Activated CD4-positive, alpha-beta T cell treated with anti-CD3 and anti-CD28 coated beads, Interleukin-2, amount 10 ng/mL, durations not matched to agents 7 days and 5 days (primary cell): Measurements from ENCODE around the gene GLB1L. TPM values are rescaled to one million over a fixed set of nuclear protein-coding genes. Genes with fewer than 3 reads are reported as not detected.

ENCODE experiments used
- CTCF ChIA-PET: fragments of 350-600 bp; sonication (Branson Sonifier 250); formaldehyde crosslinking; loops from one replicate; lab custom pipeline; 2021; ENCODE audit warnings: antibody characterized with exemption; lab: Charles Lee
- POLR2A ChIA-PET: fragments of 350-600 bp; sonication (Branson Sonifier 250); formaldehyde crosslinking; loops from one replicate; lab custom pipeline; 2021; ENCODE audit warnings: antibody characterized with exemption; lab: Charles Lee
- DNase-seq: peaks from one replicate; pipeline ENCODE4 v3.0.0-alpha.2; 2020
- H3K27ac Mint-ChIP-seq: one replicate; pipeline ENCODE4 v1.8.0; 2021; ENCODE audit warnings: mild to moderate bottlenecking, moderate library complexity, mixed read lengths
- H3K27me3 Mint-ChIP-seq: one replicate; pipeline ENCODE4 v1.8.0; 2021; ENCODE audit warnings: mixed read lengths
- H3K36me3 Mint-ChIP-seq: one replicate; pipeline ENCODE4 v1.8.0; 2021; ENCODE audit warnings: low read depth, mixed read lengths
- H3K4me1 Mint-ChIP-seq: one replicate; pipeline ENCODE4 v1.8.0; 2021; ENCODE audit warnings: mixed read lengths
- H3K4me3 Mint-ChIP-seq: one replicate; pipeline ENCODE4 v1.8.0; 2021; ENCODE audit warnings: mild to moderate bottlenecking, moderate library complexity, mixed read lengths
- H3K9me3 Mint-ChIP-seq: one replicate; pipeline ENCODE4 v1.8.0; 2021; ENCODE audit warnings: mixed read lengths
- total RNA-seq, 2 experiments: library from RNA; stranded (reverse); gene quantifications; one replicate each; pipeline ENCODE4 v1.2.3, GENCODE V29; 2021

GLB1L gene
- total RNA-seq, 2 experiments from 2014 or later = 3.3 to 3.4 TPM

DNA sequence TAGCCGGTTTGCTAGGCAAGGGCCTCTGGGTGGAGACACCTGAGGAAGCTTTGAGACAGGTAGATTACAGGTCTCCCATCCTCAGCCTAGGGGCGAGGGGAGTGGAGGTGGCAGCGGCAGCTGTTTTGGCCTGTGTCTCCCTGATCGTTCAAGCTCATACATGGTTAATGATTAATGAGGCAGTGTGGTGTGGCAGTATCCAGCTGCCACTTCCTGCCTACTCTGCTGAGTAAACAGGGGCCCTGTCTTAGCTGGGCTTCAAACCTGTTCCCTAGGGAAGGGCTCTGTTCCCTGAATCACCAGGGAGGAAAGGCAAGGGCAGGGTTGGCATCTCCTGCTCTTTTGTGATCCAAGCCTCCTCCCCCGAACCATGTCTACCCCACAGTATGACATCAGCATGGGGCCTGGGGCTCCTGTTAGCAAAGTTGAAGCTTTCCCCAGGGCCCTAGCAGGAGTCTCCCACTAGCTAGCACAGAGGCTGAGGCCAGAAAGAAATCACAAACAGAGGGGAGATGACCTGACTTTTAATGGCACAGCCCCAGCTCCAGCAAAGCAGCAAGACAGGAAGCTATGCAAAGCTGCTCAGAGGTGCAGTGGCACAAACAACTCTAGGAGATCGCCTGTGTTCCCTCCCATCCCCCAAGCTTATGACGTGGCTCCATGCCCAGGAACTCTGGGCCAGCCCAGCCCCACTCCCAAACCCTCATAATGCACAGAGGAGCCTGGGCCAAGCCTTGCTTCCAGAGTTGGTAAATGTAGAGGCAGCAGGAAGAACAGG is 4.1 kb upstream of the GLB1L start:
- no peaks in the 10 kb centered on the region for H3K27me3 Mint-ChIP-seq
- no peaks in the 10 kb centered on the region for H3K9me3 Mint-ChIP-seq
- peak; percentile 56 for DNase-seq
- ChIA-PET POLR2A (interaction anchor here (1.0 kb wide), 1 partner anchor 20 kb away, joined by 3 read pairs; the partner anchor contains the start of genes ANKZF1 and ATG9A), CTCF (interaction anchor here (1.0 to 9.7 kb wide), 11 partner anchors 9 to 66 kb away, joined by 3 to 99 read pairs (median 4); partner anchors contain the start of genes ABCB6 and DNAJB2)
- H3K27ac Mint-ChIP-seq = peak overlapping the region; percentile 91
- H3K4me1 Mint-ChIP-seq = peaks cover 76% of the 10 kb centered on the region
- peak overlapping the region; percentile 99 for H3K4me3 Mint-ChIP-seq
- peaks cover 66% of the 10 kb centered on the region for H3K36me3 Mint-ChIP-seq

DNA sequence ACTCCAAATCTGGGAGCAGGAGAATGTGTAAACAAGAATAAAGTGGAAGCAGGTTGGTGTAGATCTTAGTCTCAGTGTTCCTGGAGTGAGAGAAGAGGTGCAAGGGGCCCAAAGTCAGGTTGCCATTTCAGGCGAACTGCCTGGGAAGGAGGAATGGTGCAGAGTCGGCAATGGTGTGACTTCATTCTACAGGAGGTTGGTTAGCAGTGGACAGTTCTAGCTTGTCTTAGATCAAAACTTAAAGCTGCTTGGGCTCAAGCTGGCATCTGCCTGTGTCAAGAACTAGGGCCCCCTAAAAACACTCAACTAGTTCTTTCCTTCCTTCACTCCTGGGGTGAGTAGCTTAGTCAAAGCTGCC is 3.6 kb upstream of the GLB1L start:
- DNase-seq = no peak
- H3K4me1 Mint-ChIP-seq = peaks cover 79% of the 10 kb centered on the region
- ChIA-PET CTCF (interaction anchor here (1.0 to 9.7 kb wide), 11 partner anchors 10 to 74 kb away, joined by 3 to 99 read pairs (median 5); partner anchors contain the start of genes ABCB6 and DNAJB2), POLR2A (no interaction called here)
- peak overlapping the region; percentile 99 for H3K4me3 Mint-ChIP-seq
- H3K27ac Mint-ChIP-seq = peak overlapping the region; percentile 91
- peaks cover 66% of the 10 kb centered on the region for H3K36me3 Mint-ChIP-seq
- no peaks in the 10 kb centered on the region for H3K9me3 Mint-ChIP-seq
- no peaks in the 10 kb centered on the region for H3K27me3 Mint-ChIP-seq

DNA sequence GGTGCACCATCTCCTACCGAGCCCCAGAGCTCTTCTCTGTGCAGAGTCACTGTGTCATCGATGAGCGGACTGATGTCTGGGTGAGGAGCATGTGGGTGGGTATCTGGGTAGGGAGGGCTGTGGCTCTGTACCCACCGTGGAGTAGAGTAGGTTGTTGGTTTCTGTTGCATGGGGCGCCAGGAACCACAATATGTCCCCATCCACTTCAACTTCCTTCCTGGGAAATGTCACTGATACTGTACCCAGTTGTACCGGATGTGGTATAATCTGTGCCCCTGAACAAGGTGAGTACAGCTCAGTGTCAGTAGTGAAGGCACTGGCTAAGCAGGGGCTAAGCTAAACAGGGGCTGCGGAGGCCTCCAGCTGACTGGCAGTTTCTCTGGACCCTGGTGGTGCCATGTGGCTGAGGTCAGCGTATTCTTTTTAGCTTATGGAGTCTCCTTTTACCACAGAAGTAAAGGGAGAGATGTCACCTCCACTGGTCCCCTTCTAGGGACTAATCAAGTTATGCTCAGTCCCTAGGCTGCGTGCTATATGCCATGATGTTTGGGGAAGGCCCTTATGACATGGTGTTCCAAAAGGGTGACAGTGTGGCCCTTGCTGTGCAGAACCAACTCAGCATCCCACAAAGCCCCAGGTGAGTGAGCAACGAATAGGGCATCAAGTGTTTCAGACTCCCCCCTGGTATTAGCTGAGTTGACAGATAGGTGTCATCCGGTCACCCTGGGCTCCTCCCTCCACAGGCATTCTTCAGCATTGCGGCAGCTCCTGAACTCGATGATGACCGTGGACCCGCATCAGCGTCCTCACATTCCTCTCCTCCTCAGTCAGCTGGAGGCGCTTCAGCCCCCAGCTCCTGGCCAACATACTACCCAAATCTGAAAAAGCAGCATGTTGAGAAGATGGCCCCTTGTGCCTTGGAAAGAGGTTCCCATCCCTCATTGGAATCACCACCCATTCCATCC is 2.7 kb upstream of the GLB1L start:
- ChIA-PET POLR2A (interaction anchor here (1.0 kb wide), 1 partner anchor 31 kb away, joined by 6 read pairs; the partner anchor contains the start of gene DNAJB2), CTCF (interaction anchor here (0.6 to 9.7 kb wide), 14 partner anchors 8 to 203 kb away, joined by 3 to 99 read pairs (median 4); partner anchors contain the start of genes ABCB6 and DNAJB2)
- Mint-ChIP-seq H3K4me3 (peak overlapping the region; percentile 99), H3K4me1 (peaks cover 86% of the 10 kb centered on the region), H3K27me3 (no peaks in the 10 kb centered on the region), H3K36me3 (peaks cover 66% of the 10 kb centered on the region), H3K27ac (peak overlapping the region; percentile 91), H3K9me3 (no peaks in the 10 kb centered on the region)
- DNase-seq = peak; percentile 73

DNA sequence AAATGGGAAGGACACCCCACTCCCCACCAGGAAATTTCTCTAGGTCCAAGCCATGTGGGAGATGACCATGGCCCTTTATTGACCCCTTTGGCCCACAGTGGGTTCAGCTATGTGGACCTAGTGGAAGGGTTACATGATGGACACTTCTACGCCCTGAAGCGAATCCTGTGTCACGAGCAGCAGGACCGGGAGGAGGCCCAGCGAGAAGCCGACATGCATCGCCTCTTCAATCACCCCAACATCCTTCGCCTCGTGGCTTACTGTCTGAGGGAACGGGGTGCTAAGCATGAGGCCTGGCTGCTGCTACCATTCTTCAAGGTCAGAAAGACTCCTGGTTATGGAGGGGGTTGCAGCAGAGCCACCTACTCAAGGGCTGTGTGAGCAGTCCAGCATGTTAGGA is 1.3 kb upstream of the GLB1L start:
- ChIA-PET CTCF (interaction anchor here (1.5 to 2.9 kb wide), 3 partner anchors 8 to 44 kb away, joined by 6 to 15 read pairs (median 14); partner anchors contain the start of genes ANKZF1, ATG9A and TUBA4A), POLR2A (no interaction called here)
- Mint-ChIP-seq H3K4me1 (peaks cover 77% of the 10 kb centered on the region), H3K27ac (peak overlapping the region; percentile 99), H3K27me3 (no peaks in the 10 kb centered on the region), H3K4me3 (peak overlapping the region; percentile 99), H3K36me3 (peaks cover 52% of the 10 kb centered on the region), H3K9me3 (no peaks in the 10 kb centered on the region)
- no peak for DNase-seq

DNA sequence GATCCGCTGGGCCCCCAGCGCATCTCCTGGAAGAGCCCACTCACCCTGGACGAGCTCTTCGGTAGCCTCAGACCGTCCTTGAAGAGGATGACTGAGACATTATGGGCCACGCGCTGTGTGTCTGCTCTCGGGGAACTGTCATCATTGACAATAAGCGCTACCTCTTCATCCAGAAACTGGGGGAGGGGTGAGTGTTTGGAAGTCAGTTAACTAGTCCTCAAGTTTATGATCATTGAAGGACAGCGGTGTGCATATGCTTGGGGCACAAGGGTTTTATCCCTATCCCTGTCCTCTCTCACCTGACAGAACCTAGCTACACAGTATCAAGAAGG is 621 bp upstream of the GLB1L start:
- H3K27ac Mint-ChIP-seq = peak overlapping the region; percentile 99
- CTCF ChIA-PET = interaction anchor here (0.9 to 2.9 kb wide), 11 partner anchors 9 to 348 kb away, joined by 3 to 15 read pairs (median 5); partner anchors contain the start of genes ANKZF1, ATG9A, TUBA4A and ZFAND2B
- peak overlapping the region; percentile 99 for H3K4me3 Mint-ChIP-seq
- H3K4me1 Mint-ChIP-seq = peaks cover 70% of the 10 kb centered on the region
- H3K27me3 Mint-ChIP-seq = no peaks in the 10 kb centered on the region
- H3K36me3 Mint-ChIP-seq = peaks cover 45% of the 10 kb centered on the region
- H3K9me3 Mint-ChIP-seq = no peaks in the 10 kb centered on the region
- DNase-seq = peak; percentile 32
- POLR2A ChIA-PET = interaction anchor here (1.4 kb wide), 1 partner anchor 8 kb away, joined by 5 read pairs; the partner anchor contains the start of gene TUBA4A

DNA sequence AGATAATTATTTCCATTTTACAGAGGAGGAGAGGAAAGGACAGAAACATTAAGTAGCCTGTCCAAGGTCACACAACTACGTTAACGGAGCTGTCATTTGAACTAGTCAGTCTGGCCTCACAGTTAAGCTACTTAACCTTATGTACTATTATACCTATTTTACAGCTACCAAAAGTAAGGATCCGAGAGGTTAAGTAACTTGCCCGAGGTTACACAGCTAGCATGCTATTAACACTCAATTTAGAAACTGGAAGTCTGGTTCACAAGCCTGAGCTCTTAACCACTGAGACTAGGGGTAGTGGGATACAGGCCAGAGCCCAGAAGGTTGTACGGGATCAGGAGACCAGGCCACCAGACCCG is 476 bp downstream of the GLB1L start:
- ChIA-PET POLR2A (interaction anchor here (1.0 to 1.4 kb wide), 2 partner anchors 9 to 10 kb away, joined by 4 to 5 read pairs; partner anchors contain the start of gene TUBA4A), CTCF (interaction anchor here (0.9 to 2.9 kb wide), 13 partner anchors 10 to 347 kb away, joined by 3 to 15 read pairs (median 4); partner anchors contain the start of genes ABCB6, ANKZF1, ATG9A and TUBA4A)
- Mint-ChIP-seq H3K4me1 (peaks cover 59% of the 10 kb centered on the region), H3K27ac (peak overlapping the region; percentile 99), H3K4me3 (peak overlapping the region; percentile 99), H3K9me3 (no peaks in the 10 kb centered on the region), H3K27me3 (no peaks in the 10 kb centered on the region), H3K36me3 (peaks cover 34% of the 10 kb centered on the region)
- DNase-seq = no peak

DNA sequence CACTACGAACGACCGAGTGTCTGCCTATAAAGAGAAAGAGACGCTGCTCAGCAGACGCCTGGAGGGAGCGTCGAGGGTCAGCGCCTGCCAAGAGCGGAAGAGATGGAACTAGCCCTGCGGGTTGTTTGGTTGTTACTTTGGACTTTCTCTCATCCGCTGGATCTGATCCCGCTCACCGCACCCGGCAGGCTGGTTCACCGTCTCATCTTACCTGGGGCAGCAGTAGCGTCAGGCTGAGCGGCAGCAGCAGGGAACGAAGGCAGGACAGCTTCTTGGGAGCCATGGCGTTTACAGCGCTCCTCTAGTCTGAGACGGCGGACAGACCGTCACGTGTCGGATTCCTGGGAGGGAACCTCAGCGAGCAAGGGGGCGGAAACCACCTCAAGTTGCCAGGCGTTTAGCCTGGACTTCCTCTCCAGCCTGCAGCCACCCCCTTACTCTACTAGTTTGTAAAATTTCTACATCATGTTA is 1.9 kb downstream of the GLB1L start:
- Mint-ChIP-seq H3K4me1 (peaks cover 45% of the 10 kb centered on the region), H3K27ac (peak overlapping the region; percentile 59), H3K27me3 (no peaks in the 10 kb centered on the region), H3K4me3 (peak overlapping the region; percentile 5), H3K9me3 (no peaks in the 10 kb centered on the region), H3K36me3 (peaks cover 21% of the 10 kb centered on the region)
- POLR2A ChIA-PET = no interaction called here
- CTCF ChIA-PET = interaction anchor here (1.1 to 1.2 kb wide), 2 partner anchors 13 to 15 kb away, joined by 3 to 4 read pairs; no protein-coding TSS in a partner anchor
- DNase-seq = no peak

DNA sequence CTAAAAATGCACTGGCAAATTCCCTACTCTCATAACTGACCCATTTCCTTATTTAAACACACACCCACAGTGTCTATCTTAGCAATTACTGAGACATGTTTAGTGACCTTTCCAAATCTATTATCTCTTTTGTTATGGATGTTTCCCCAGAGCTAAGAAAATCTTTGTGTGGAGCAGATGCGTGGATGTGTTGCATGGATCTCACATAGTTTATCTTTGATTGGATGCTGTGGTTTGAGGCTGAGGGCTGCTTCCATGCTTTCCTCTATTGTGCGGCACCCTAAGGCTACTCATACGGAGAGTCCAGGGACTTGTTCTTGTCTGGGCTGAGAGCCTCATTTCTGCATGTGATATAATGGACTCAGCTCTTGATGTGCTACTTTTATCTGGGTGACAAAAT is 10.9 kb downstream of the GLB1L start:
- DNase-seq = no peak
- no peak overlapping the region for H3K4me3 Mint-ChIP-seq
- H3K36me3 Mint-ChIP-seq = peaks cover 69% of the 10 kb centered on the region
- H3K27ac Mint-ChIP-seq = no peak overlapping the region
- H3K9me3 Mint-ChIP-seq = no peaks in the 10 kb centered on the region
- no peaks in the 10 kb centered on the region for H3K27me3 Mint-ChIP-seq
- ChIA-PET CTCF (interaction anchor here (1.0 to 2.0 kb wide), 3 partner anchors 11 to 61 kb away, joined by 3 to 6 read pairs (median 4); partner anchors contain the start of genes GLB1L and STK16), POLR2A (no interaction called here)
- peaks cover 35% of the 10 kb centered on the region for H3K4me1 Mint-ChIP-seq

DNA sequence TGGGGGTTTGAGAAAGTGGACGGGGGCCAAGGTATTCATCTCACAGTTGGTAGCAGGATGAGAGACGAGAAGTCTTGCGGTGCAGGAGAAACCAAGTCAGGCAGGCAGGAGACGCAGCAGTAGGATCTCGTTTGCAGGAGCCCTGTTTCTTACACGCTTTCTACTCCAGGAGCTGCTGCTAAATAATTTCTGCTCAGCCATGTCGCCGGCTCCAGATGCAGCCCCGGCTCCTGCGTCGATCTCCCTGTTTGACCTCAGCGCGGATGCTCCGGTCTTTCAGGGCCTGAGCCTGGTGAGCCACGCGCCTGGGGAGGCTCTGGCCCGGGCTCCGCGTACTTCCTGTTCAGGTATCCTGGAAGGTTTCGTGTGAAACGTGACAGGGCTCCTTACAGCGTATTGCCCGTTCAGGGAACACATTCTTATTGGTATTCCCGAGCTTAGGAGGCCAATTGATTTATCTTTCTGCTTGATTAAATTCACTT is 15.1 kb downstream of the GLB1L start:
- ChIA-PET POLR2A (interaction anchor here (1.2 kb wide), 1 partner anchor 24 kb away, joined by 3 read pairs; the partner anchor contains the start of gene ZFAND2B), CTCF (interaction anchor here (0.7 to 2.2 kb wide), 9 partner anchors 12 to 159 kb away, joined by 3 to 14 read pairs (median 4); partner anchors contain the start of genes CNPPD1, GLB1L and STK16)

DNA sequence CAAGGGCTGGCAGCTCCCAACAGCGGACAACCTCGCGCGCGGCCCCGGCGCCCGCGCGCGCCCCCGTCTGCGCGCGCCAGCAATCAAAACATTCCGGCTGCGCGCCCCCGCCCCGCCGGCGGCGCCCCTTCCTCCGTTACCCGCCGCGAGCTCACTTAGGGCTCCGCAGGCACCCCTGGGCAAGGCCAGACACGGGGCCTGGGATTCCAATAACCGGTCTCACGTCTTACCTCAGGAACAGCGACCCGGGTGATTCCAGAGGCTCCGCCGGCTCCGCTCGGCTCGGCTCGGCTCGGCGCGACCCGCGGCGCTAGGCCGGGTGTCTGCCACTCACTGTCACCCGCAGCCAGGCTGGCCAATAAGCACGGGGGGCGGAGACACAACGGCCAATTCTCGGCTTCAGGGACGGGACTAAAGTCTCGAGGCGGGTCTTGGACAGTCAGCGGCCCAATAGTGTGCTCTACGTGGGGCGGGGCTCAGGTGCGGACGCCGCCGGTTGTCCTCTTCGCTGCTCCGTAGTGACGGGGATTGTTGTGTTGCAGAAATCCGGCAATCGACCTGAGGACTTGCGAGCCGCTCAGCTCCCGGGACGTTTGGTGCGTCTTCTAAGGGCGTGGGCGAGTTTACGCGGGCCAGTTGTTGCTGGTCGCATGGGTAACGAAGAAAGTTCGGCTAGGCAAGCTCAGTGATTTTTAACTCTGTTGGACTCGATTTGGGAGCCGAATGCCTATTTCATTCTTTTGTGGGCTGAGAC is 15.8 kb downstream of the GLB1L start, which contains the start of the genes ANKZF1 and ATG9A:
TSS of gene ANKZF1 (plus strand) at position 502 of the 754 bp plus-strand sequence. CDS start 452 bp downstream, outside the sequence.
TSS of gene ATG9A (minus strand) at position 332 of the 754 bp plus-strand sequence. CDS start 1,612 bp downstream, outside the sequence.
- DNase-seq = peak; percentile 100
- peaks cover 62% of the 10 kb centered on the region for H3K36me3 Mint-ChIP-seq
- no peaks in the 10 kb centered on the region for H3K9me3 Mint-ChIP-seq
- no peaks in the 10 kb centered on the region for H3K27me3 Mint-ChIP-seq
- ChIA-PET POLR2A (interaction anchor here (0.8 to 1.2 kb wide), 4 partner anchors 11 to 23 kb away, joined by 3 read pairs; partner anchors contain the start of genes ABCB6 and ZFAND2B), CTCF (interaction anchor here (0.8 to 2.2 kb wide), 9 partner anchors 11 to 159 kb away, joined by 3 to 14 read pairs (median 4); partner anchors contain the start of genes CNPPD1, GLB1L and STK16)
- H3K27ac Mint-ChIP-seq = peak within 1 kb of the TSS; percentile 100
- peaks cover 60% of the 10 kb centered on the region for H3K4me1 Mint-ChIP-seq
- peak within 1 kb of the TSS; percentile 98 for H3K4me3 Mint-ChIP-seq

More for the DNA sequence above, 15.1 kb downstream of the GLB1L start:
- peak; percentile 56 for DNase-seq
- Mint-ChIP-seq H3K4me1 (peaks cover 60% of the 10 kb centered on the region), H3K27ac (peak overlapping the region; percentile 100), H3K36me3 (peaks cover 60% of the 10 kb centered on the region), H3K27me3 (no peaks in the 10 kb centered on the region), H3K9me3 (no peaks in the 10 kb centered on the region), H3K4me3 (peak overlapping the region; percentile 98)
